ENCODE measurements around the gene CBX4. TPM values are rescaled to one million over a fixed set of nuclear protein-coding genes. Genes with fewer than 3 reads are reported as not detected.

CBX4 gene
- 19.2 TPM for total RNA-seq

- DNase-seq: peak; percentile 95
These were observed at the start of gene CBX4 for GRCh38 chr17:79839356-79840268. Gene CBX4 (minus strand): TSS chr17:79839440. CDS start chr17:79839251, 189 bp downstream.

DNA sequence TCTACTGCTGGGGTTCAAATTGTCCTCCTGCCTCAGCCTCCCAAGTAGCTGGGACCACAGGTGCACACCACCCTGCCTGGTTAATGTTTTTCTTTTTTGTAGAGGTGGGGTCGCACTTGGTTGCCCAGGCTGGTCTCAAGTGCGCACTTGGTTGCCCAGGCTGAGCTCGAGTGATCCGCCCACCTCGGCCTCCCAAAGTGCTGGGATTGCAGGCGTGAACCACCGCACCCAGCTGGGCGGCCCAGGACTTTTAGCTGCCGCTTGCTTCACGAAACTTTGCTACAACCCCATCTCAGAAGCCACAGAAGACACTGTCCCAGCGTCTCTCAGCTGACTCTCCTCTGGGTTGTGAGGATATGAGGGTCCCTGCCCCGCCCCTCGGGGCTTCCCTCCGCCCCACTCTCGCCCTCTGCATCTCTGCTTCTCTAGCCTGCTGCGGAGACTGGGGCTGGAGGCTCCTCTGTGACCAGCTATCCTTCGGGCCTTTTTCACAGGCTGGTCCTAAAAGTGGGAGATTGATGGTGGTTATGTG, 48.8 kb upstream of the CBX4 start:
- DNase-seq: no peak

DNA sequence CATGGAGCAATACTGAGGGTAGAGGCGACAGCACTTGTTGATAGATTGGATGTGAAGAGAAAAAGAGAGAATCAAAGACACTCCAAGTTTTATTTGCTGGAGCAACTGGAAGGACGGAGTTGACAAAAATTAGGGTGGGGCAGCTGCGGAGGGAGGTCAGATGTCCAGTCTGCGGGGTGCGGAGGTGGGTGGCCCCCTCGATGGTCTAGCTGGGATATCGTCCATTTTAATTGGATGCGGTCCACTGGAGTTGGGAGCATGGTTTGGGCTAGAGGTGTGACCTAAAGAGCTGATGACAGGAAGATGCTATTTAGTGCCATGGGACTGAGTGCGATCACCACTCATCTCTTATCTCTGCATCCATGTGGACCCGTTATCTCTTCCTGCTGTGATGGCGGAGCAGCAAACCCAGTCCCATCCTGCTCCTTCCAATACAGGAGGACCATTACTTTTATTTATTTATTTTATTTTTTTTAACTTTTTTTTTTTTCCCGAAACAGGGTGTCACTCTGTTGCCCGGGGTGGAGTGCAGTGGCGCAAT, 48.3 kb upstream of the CBX4 start:
- no peak for DNase-seq

DNA sequence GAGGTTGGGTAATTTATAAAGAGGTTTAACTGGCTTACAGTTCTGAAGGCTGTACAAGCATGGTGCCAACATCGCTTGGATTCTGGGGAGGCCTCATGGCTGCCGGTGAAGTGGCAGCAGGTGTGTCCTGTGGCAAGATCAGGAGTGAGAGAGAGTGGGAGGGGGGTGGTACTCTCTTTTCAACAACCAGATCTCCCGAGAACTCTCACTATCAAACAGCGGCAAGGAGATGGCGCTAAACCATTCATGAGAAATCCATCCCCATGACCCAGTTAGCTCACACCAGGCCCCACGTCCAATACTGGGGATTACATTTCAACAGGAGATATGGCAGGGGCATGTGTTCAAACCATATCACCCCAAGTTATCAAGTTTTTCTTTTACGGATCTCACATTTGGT, 44.0 kb upstream of the CBX4 start:
- DNase-seq: no peak

DNA sequence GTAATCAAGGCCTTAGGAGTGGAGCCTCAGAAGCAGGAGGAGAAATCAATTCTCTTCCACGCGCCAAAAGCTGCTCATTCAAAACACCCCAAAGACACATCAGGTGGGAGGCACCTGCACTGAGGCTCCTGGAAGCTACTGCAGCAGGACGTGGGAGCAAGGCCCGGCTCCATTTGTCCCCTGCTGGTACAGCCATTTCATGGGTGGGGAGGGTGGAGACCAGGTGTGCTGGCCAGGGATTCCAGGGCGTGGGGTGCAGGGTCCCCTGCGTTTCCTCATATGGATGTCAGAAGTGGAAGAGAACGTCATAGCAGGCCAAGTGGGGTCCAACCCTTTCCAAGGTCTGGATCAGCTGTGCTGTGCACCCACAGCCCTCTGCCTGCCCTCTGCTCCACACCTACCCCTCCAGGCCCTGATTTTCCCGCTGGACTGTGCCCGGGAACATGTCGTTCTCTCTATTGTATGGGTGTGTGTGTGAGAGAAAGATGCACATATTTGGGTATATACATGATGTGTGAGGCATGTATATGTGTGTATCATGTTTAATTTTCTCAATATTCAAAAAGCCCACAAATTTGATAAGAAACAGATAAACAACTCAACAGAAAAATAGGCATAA, 39.2 kb upstream of the CBX4 start:
- no peak for DNase-seq

DNA sequence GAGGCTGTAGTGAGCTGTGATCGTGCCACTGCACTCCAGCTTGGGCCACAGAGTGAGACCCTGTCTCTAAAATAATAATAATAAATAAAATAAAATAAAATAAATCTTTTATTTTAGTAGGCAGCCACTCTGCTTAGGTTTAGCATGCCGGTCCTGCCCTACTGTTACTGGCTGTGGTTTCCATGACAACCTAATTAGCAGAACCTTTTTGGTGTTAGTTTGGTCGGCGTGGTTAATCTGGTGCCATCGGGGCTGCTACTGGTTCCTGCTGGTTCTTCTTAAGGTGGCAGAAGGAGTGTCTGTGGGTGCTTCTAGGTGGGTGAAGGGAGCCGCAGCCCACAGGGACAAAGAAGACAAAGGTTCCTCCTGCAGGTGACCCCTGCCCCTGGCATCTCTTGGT, 37.8 kb upstream of the CBX4 start:
- DNase-seq: no peak

DNA sequence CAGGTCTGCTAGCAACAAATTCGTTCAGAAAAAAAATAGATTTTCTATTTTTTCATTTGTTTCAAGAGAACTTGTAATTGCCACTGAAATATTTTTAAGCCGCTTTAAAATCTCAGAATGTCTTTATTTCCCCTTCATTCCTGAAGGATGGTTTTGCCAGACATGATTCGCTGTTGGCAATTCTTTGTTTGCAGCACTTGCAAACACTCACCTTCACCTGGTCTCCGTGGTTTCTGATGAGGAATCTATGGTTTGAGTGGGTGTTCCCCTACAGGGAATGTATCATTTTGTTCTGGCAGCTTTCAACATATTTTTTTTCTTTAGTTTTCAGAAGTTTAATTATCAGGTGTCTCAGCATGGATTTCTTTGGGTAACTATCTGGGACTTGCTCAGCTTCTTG, 36.3 kb upstream of the CBX4 start:
- DNase-seq: no peak

DNA sequence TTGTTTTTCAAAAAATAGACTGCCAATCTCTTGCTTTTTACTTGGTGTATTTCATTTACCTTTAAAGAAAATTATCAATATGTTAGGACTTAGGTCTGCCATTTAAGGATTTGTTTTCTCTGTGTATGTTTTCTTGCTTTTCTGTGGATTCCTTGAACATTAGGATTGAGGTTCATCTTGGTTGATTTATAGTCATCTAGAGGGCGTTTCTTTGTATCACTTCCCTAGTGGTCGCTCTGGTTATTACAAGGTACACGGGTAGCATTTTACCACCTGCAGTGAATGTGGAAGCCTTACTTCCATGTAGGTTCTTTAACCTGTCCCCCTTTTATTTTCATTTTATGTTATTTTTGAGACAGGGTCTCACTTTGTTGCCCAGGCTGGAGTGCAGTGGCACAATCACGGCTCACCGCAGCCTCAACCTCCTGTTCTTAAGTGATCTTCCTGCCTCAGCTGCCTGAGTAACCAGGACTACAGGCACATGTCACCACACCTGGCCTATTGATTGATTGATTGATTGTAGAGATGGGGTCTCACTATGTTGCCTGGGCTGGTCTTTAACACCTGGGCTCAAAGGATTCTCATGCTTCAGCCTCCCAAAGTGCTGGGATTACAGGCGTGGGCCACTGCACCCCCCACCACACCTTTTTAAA, 35.2 kb upstream of the CBX4 start:
- DNase-seq: no peak

DNA sequence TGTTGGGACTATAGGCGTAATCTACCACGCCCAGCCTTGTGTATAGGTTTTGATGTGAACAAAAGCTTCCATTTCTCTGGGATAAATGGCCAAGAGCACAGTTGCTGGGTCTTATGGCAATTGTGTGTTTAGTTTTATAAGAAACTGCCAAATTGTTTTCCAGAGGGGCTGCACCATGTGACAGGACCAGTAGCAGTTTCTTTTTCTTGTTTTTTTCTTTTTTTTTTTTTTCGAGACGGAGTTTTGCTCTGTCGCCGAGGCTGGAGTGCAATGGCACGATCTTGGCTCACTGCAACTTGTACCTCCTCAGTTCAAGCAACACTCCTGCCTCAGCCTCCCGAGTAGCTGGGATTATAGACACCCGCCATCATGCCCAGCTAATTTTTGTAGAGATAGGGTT, 34.3 kb upstream of the CBX4 start:
- DNase-seq: no peak

DNA sequence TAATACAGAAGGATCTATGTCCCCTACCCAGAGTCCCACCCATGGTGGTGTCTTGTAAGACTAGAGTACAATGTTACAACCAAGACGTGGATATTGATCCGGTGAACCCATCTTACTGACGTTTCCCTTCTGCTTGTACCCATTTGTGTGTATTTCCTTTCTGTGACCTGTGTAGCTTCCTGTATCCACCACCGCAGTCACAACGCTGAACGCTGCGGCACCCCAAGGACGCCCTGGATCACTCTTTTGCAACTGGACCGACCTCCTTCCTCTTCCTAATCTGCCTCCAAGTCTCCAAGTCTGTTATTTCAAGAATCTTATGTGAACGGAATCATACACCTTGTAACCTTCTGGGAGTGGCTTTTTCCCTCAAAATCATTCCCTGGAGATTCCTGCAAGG, 33.5 kb upstream of the CBX4 start:
- no peak for DNase-seq

GRCh38 chr17:79871131-79871530, 31.9 kb upstream of the CBX4 start:
- DNase-seq: no peak

DNA sequence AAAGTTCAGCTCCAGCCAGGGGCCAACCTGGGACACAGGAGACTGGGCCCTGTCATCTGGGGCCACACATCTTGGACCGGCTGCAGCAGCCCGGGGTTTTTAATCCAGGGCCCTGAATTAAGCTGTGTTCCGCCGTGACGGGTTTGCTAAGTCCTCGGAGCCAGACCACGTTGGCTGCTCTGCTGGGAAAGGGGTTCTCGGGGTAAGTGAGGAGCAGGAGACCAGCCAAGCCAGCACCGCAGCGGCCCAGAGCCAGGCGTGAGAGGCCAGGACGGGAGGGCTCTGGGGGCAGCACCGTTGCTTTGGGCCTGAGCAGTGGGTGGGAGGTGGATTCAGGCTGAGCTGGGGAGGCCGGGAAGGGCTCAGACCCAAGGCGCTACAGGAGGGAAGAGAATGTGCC, 31.3 kb upstream of the CBX4 start:
- DNase-seq: no peak

- DNase-seq: no peak
These were observed 27.7 kb upstream of the CBX4 start for GRCh38 chr17:79866791-79867518.

DNA sequence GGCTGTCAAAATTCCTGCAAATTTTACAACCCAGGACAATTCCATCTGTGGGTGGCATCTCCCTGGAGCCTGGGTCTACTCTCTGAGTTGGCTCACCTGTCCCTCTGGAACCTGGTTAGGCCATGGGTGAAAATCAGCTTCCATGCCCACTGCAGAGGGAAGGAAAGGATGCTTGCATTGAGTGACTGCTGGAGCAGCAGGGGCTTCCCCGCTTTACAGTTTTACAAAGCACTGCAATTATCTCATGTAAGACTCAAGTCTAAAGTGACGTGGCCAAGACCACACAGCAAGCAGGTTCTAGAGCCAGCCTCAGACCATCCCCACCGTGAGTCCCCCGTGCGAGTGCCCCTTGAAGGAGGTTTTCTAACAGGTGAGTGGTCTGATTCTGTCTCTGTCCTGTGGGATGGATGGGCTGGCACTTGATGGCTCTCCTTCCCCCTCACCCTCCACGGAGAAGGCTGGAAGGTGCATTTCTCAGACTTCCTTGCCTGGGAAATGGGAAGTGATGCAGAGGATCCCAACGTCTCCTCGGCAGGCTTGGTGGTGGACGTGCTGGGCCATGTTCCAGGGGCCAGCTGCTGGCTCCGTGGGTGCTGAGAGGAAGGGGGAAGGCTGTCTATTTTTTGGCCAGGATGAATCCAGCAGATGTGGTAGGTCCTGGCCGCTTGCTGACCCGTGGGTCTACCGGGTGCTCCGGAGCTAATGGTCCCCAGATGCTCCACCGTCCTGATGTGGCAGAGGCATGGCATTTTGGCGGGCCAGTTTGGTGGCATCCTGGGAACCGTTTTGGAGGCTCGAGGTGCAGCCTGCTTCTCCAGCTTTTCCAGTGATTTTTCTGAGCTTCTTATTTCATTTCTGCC, 26.3 kb upstream of the CBX4 start:
- no peak for DNase-seq

GRCh38 chr17:79864617-79865250, 25.5 kb upstream of the CBX4 start:
- DNase-seq: no peak

GRCh38 chr17:79864147-79864546, 24.9 kb upstream of the CBX4 start:
- no peak for DNase-seq

- no peak for DNase-seq
These were observed 23.7 kb upstream of the CBX4 start for GRCh38 chr17:79862771-79863440.

DNA sequence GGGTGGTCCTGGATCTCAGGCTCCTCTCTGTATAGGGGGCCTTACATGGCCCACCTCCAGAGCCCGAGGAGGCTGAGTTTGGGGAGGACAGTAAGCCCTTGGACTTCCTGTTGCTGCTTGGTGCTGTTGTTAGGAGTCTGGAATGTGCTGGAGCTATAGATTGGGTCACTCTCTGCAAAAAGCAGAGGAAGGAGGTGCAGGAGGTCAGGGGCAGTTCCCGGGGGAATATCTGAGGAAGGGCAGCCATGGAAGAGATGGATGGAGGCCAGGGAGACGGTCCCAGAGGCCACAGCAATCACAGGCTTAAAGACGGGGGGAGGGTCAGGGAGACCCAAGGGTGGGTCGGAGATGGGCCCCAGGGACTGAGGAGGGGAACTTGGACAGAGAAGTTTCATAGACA, 23.0 kb upstream of the CBX4 start:
- DNase-seq: no peak

GRCh38 chr17:79861413-79862216, 22.4 kb upstream of the CBX4 start:
- DNase-seq: no peak
